ENCODE measurements around the gene RERG. TPM values are rescaled to one million over a fixed set of nuclear protein-coding genes. Genes with fewer than 3 reads are reported as not detected.

RERG gene
- total RNA-seq, 1 experiment from 2014 or later: not detected

DNA sequence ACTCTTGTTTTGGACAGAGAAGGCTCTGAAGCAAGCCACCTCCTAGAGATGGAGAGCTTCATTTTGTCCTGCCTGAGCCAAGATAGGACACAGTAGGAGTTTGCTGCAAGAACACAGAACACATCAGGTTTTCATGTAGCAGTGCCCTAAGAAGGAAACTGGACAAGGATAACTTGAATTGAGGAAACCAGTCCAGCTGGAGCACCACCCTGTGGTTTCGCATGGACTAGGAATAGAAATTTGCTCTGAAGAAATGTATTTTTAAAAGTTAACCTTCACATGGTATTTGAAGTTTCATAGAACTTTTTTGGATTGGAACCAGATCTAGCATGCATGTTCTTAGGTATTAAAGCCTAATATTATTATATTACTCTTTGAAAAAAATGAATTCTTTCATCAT lies 68.8 kb downstream of the RERG start:
- H3K9me3 Mint-ChIP-seq (ENCODE audit: unreplicated experiment): no peaks in the 10 kb centered on the region
- 0 out of 2 replicates have a peak, but pooled peaks cover 1% of the 10 kb centered on the region for H3K27me3 ChIP-seq (replicated peaks; ENCODE audit: control insufficient read depth, insufficient read depth, low read length)
- H3K4me3 ChIP-seq (ENCODE audit: low read depth, low read length): no peak overlapping the region
- H3K9me3 ChIP-seq: no peaks in the 10 kb centered on the region
- ChIA-PET CTCF (no interaction called here), POLR2A (no interaction called here)
- BruUV-seq (replicated peaks): no TSS peak
- intact Hi-C loops (cut with micrococcal nuclease; ENCODE audit: unreplicated experiment): loop anchor here (2.0 to 5.0 kb wide), 3 partner anchors 150 to 370 kb away; no protein-coding TSS in a partner anchor
- H3K4me1 ChIP-seq: no peaks in the 10 kb centered on the region
- no peak overlapping the region for H3K27ac Mint-ChIP-seq (ENCODE audit: unreplicated experiment)
- H3K36me3 Mint-ChIP-seq (ENCODE audit: insufficient read depth, unreplicated experiment): no peaks in the 10 kb centered on the region
- TF ChIP-seq, protein P1, sequence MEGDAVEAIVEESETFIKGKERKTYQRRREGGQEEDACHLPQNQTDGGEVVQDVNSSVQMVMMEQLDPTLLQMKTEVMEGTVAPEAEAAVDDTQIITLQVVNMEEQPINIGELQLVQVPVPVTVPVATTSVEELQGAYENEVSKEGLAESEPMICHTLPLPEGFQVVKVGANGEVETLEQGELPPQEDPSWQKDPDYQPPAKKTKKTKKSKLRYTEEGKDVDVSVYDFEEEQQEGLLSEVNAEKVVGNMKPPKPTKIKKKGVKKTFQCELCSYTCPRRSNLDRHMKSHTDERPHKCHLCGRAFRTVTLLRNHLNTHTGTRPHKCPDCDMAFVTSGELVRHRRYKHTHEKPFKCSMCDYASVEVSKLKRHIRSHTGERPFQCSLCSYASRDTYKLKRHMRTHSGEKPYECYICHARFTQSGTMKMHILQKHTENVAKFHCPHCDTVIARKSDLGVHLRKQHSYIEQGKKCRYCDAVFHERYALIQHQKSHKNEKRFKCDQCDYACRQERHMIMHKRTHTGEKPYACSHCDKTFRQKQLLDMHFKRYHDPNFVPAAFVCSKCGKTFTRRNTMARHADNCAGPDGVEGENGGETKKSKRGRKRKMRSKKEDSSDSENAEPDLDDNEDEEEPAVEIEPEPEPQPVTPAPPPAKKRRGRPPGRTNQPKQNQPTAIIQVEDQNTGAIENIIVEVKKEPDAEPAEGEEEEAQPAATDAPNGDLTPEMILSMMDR (IDR thresholded peaks at IDR 0.05; ENCODE audit: insufficient read depth in 1 of 2, low read depth in 1 of 2, low read length in 1 of 2, severe bottlenecking in 1 of 2, unreplicated experiment in 1 of 2): peak in 1 of 2 experiments; percentile 26
- peaks cover 3% of the 10 kb centered on the region for H3K27me3 Mint-ChIP-seq (ENCODE audit: insufficient read depth, unreplicated experiment)
- H3K4me1 Mint-ChIP-seq (ENCODE audit: low read depth, unreplicated experiment): no peaks in the 10 kb centered on the region
- no peak overlapping the region for H3K4me3 Mint-ChIP-seq (ENCODE audit: unreplicated experiment)
- H3K36me3 ChIP-seq (ENCODE audit: control insufficient read depth, insufficient read depth, low read length): no peaks in the 10 kb centered on the region
- DNase-seq: no peak

- Histone ChIP-seq H3K9me3 (no peaks in the 10 kb centered on the region), H3K4me3 (ENCODE audit: low read depth, low read length) (no peak overlapping the region), H3K4me1 (no peaks in the 10 kb centered on the region), H3K27me3 (replicated peaks; ENCODE audit: control insufficient read depth, insufficient read depth, low read length) (0 out of 2 replicates have a peak, but pooled peaks cover 1% of the 10 kb centered on the region), H3K36me3 (ENCODE audit: control insufficient read depth, insufficient read depth, low read length) (no peaks in the 10 kb centered on the region)
- TF ChIP-seq, protein P1 (IDR thresholded peaks at IDR 0.05; ENCODE audit: insufficient read depth in 1 of 2, low read depth in 1 of 2, low read length in 1 of 2, severe bottlenecking in 1 of 2, unreplicated experiment in 1 of 2): peak; percentile 48 to 67
- intact Hi-C loops (cut with micrococcal nuclease; ENCODE audit: unreplicated experiment): loop anchor here (1.0 to 5.0 kb wide), 5 partner anchors 70 to 371 kb away; partner anchors contain the start of gene RERG
- no TSS peak for BruUV-seq (replicated peaks)
- peaks cover 3% of the 10 kb centered on the region for H3K27me3 Mint-ChIP-seq (ENCODE audit: insufficient read depth, unreplicated experiment)
- CTCF ChIA-PET: no interaction called here
- no peak overlapping the region for H3K4me3 Mint-ChIP-seq (ENCODE audit: unreplicated experiment)
- POLR2A ChIA-PET: no interaction called here
- no peaks in the 10 kb centered on the region for H3K36me3 Mint-ChIP-seq (ENCODE audit: insufficient read depth, unreplicated experiment)
- H3K27ac Mint-ChIP-seq (ENCODE audit: unreplicated experiment): no peak overlapping the region
- H3K4me1 Mint-ChIP-seq (ENCODE audit: low read depth, unreplicated experiment): no peaks in the 10 kb centered on the region
- H3K9me3 Mint-ChIP-seq (ENCODE audit: unreplicated experiment): no peaks in the 10 kb centered on the region
- peak in 1 of 2 experiments; percentile 33 for DNase-seq
Measured at GRCh38 chr12:15151161-15152091, 69.8 kb downstream of the RERG start.

DNA sequence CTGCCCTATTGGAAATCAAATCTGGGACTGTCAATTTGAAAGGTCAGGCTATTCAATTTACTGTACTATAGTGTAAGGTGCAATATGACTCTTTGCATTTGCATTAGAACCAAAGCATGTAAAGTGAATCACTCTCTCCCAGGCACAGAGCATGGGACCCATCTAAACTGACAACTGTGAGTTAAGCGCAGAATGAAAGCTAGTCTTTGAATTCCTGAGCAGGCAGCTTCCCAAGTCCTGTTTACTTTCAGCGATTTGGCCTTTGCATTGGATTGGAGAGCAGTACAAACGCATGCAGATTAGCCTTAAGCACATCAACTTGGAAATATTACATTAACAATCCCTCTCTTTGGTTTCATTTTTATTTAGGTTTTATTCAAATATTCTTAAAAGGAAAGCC lies 74.6 kb downstream of the RERG start:
- DNase-seq: no peak
- no peaks in the 10 kb centered on the region for H3K36me3 ChIP-seq (ENCODE audit: control insufficient read depth, insufficient read depth, low read length)
- Mint-ChIP-seq H3K36me3 (ENCODE audit: insufficient read depth, unreplicated experiment) (no peaks in the 10 kb centered on the region), H3K4me3 (ENCODE audit: unreplicated experiment) (no peak overlapping the region), H3K9me3 (ENCODE audit: unreplicated experiment) (no peaks in the 10 kb centered on the region), H3K27ac (ENCODE audit: unreplicated experiment) (no peak overlapping the region), H3K4me1 (ENCODE audit: low read depth, unreplicated experiment) (no peaks in the 10 kb centered on the region), H3K27me3 (ENCODE audit: insufficient read depth, unreplicated experiment) (peaks cover 4% of the 10 kb centered on the region)
- ChIA-PET CTCF (no interaction called here), POLR2A (no interaction called here)
- TF ChIP-seq, protein P1 (IDR thresholded peaks at IDR 0.05; ENCODE audit: insufficient read depth in 1 of 2, low read depth in 1 of 2, low read length in 1 of 2, severe bottlenecking in 1 of 2, unreplicated experiment in 1 of 2): no peak
- H3K4me1 ChIP-seq: no peaks in the 10 kb centered on the region
- H3K9me3 ChIP-seq: no peaks in the 10 kb centered on the region
- no peaks in the 10 kb centered on the region for H3K27me3 ChIP-seq (replicated peaks; ENCODE audit: control insufficient read depth, insufficient read depth, low read length)
- intact Hi-C loops (cut with micrococcal nuclease; ENCODE audit: unreplicated experiment): no loop called here
- no peak overlapping the region for H3K4me3 ChIP-seq (ENCODE audit: low read depth, low read length)
- BruUV-seq (replicated peaks): no TSS peak

All from Caco-2 (cell line).